HG03159 (cell line): ENCODE data around the gene WDR31.
"Not testable (repeated sequence)": the region's sequence is repeated elsewhere in the genome, so short reads cannot be mapped to it uniquely, and the experiment has no call there.

ENCODE experiments used
- ATAC-seq: cut with Tn5 transposase; IDR thresholded peaks from one replicate; pipeline ENCODE4 v1.9.1; 2021; ENCODE audit warnings: mild to moderate bottlenecking, moderate library complexity; ENCODE audit not compliant: unreplicated experiment

WDR31 gene

GRCh38 chr9:113368982-113369854 lies 29.1 kb upstream of the WDR31 start:
- no peak for ATAC-seq

- no peak for ATAC-seq
Measured at GRCh38 chr9:113368348-113368981, 28.4 kb upstream of the WDR31 start.

GRCh38 chr9:113365652-113366051 lies 25.6 kb upstream of the WDR31 start:
- not testable (repeated sequence) for ATAC-seq

GRCh38 chr9:113364951-113365350 lies 24.9 kb upstream of the WDR31 start:
- ATAC-seq, result no peak

- ATAC-seq, result no peak
Measured at GRCh38 chr9:113363336-113363735, 23.3 kb upstream of the WDR31 start.

GRCh38 chr9:113361304-113362018 lies 21.4 kb upstream of the WDR31 start:
- no peak for ATAC-seq

GRCh38 chr9:113360242-113360842 lies 20.3 kb upstream of the WDR31 start:
- ATAC-seq, result no peak

- ATAC-seq, result no peak
Measured at GRCh38 chr9:113359385-113359784, 19.3 kb upstream of the WDR31 start.

GRCh38 chr9:113356686-113357292 lies 16.7 kb upstream of the WDR31 start:
- ATAC-seq, result no peak

- no peak for ATAC-seq
Measured at GRCh38 chr9:113355040-113355596, 15.0 kb upstream of the WDR31 start.

GRCh38 chr9:113352411-113352810 lies 12.3 kb upstream of the WDR31 start:
- no peak for ATAC-seq

GRCh38 chr9:113352006-113352405 lies 11.9 kb upstream of the WDR31 start:
- ATAC-seq, result no peak

GRCh38 chr9:113350937-113351336 lies 10.9 kb upstream of the WDR31 start:
- peak; percentile 39 for ATAC-seq

GRCh38 chr9:113350107-113350661 lies 10.1 kb upstream of the WDR31 start:
- ATAC-seq, result no peak

GRCh38 chr9:113349445-113350094 lies 9.5 kb upstream of the WDR31 start, which contains the start of gene BSPRY:
Gene BSPRY (plus strand): TSS chr9:113349541. CDS start chr9:113349580, 39 bp downstream.
- ATAC-seq, result no peak

- ATAC-seq, result no peak
Measured at GRCh38 chr9:113349066-113349444, 9.0 kb upstream of the WDR31 start.

GRCh38 chr9:113348437-113348836 lies 8.4 kb upstream of the WDR31 start:
- ATAC-seq, result no peak

GRCh38 chr9:113345671-113346070 lies 5.6 kb upstream of the WDR31 start:
- no peak for ATAC-seq

- no peak for ATAC-seq
Measured at GRCh38 chr9:113345190-113345589, 5.1 kb upstream of the WDR31 start.
